ENCODE data around the gene STK26. TPM values are rescaled to one million over a fixed set of nuclear protein-coding genes. Genes with fewer than 3 reads are reported as not detected.
A peak's percentile ranks its signal among the peaks of the same experiment; 100 is the strongest.
"Not testable (repeated sequence)": the region's sequence is repeated elsewhere in the genome, so short reads cannot be mapped to it uniquely, and the experiment has no call there.

Gene STK26
- 8.4 TPM for total RNA-seq

GRCh38 chrX:132022967-132023895, at the start of gene STK26:
Gene STK26 (plus strand): TSS chrX:132023302. CDS start chrX:132023618, 316 bp downstream.
- DNase-seq (ENCODE audit: low spot score), result peak; percentile 52

GRCh38 chrX:131975851-131976250, 47.3 kb upstream of the STK26 start:
- no peak for DNase-seq (ENCODE audit: low spot score)

DNA sequence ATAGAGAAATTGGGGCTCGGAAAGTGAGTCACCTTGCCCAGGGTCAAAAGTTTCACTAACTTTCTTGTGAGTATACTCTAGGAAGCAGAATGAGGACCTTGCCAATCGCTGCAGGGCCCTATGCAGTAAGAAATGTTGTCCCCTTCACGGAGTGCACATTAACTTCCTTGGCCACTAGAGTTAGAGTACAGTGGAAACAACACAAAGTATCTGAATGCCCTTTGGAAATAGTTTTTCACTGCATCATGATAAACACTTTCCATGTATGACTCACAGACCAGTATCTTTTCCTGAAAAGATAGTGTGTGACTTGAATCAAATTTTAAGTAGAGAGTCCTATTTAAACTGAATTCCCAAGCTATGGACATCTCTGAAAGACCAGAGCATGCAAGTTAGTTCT, 45.5 kb upstream of the STK26 start:
- no peak for DNase-seq (ENCODE audit: low spot score)

- DNase-seq (ENCODE audit: low spot score), result no peak
Observed at GRCh38 chrX:131979116-131979515, 44.0 kb upstream of the STK26 start.

- no peak for DNase-seq (ENCODE audit: low spot score)
Observed at GRCh38 chrX:131985526-131986049, 37.5 kb upstream of the STK26 start.

- no peak for DNase-seq (ENCODE audit: low spot score)
Observed at GRCh38 chrX:131987252-131987651, 35.9 kb upstream of the STK26 start.

DNA sequence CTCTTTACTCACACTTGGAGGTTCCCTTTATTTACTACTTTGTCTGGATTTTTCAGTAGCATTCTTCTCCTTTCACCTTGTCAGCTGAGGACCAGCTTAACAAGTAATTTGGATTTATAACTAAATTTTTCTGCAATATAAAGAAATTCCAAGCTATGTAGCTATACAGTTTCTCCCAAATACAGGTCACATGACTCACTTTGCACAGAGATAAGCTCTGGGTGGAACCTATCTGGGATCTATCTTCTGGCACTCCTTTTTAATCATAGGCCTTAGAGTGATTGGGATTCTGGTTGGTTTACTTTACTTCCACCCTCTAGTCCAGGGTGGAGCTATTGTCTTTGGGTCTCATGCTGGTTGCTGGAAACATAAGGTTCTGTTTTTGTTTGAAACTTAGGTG, 34.9 kb upstream of the STK26 start:
- DNase-seq (ENCODE audit: low spot score), result no peak

- DNase-seq (ENCODE audit: low spot score), result no peak
Observed at GRCh38 chrX:132001127-132001526, 22.0 kb upstream of the STK26 start.

DNA sequence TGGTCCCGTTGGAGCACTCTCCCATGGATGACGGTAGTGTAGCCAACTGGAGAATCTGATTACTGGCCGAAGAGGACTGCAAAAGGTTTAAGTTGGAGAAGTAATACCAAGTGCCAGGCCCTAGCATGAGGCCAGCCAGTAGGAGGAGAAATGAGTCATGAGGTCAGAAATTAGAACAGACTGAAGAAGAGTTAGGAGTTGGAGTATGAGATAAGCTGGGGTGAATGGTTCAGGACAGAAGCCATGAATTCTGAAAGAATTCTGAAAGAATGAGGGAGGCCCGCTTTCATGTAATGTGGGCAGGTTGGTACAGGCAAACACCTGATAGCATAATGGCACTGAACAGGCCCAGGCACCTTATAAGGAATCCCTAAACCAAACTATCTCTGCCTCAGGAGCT, 18.4 kb upstream of the STK26 start:
- DNase-seq (ENCODE audit: low spot score), result no peak

DNA sequence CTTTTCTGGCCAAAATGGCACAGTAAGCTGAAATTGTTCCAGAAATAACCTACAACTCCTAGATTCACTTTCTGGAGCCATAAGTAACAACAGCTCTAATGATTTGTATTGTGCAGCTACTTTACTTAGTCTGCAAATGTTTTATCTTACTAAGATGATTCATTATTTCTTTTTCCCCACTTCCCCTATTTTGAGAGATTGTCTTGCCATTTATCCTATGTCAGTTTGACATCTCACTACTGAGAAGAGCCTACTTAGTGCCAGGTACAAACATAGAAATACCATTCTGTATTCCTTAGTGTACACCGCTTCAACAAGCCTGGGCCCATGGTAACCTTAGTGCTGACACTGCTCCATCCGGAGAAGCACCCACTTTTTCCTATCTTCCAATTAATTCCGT, 13.8 kb upstream of the STK26 start:
- DNase-seq (ENCODE audit: low spot score), result no peak

DNA sequence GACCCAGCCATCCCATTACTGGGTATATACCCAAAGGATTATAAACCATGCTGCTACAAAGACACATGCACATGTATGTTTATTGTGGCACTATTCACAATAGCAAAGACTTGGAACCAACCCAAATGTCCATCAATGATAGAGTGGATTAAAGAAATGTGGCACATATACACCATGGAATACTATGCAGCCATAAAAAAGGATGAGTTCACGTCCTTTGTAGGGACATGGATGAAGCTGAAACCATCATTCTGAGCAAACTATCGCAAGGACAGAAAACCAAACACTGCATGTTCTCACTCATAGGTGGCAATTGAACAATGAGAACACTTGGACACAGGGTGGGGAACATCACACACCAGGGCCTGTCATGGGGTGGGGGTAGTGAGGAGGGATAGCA, 12.9 kb upstream of the STK26 start:
- DNase-seq (ENCODE audit: low spot score), result not testable (repeated sequence)

- DNase-seq (ENCODE audit: low spot score), result no peak
Observed at GRCh38 chrX:132015875-132016274, 7.2 kb upstream of the STK26 start.

- DNase-seq (ENCODE audit: low spot score), result no peak
Observed at GRCh38 chrX:132016628-132017430, 6.3 kb upstream of the STK26 start.

DNA sequence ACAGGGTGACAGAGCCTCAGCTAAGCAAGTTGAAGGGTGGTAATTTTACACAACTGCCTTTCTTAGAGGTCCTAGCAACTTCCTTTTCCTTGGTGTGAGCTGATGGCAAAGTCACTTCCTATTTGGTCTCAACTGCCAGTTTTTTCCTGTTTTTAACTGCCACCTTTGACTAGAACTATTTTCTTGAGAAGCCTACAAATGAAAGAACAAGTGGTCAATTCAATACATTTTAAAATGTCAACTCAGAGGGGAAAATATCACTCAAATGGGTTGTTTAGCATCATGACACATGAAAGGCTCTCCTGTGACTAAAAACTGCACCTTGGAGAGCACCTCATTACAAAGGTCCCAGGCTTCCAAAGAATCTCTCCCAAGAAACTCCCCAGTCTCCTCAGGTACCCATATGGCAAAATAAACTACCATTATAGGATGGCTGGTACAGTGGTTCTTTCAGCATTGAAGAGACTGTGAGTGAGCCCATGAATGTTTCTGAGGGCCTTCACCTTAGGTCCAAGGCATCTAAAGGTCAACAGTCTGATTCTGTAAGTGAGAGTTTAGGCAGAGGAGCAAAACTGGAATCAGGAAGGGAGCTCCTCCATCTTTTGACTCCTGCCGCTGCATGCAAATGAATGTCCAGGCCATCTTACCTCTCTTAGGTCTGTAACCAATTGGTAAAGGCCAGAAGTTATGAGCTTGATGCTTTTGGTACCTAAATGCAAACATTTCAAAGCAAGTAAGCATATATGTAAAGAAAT, 5.5 kb upstream of the STK26 start:
- DNase-seq (ENCODE audit: low spot score), result no peak

- DNase-seq (ENCODE audit: low spot score), result no peak
Observed at GRCh38 chrX:132022198-132022966, 720 bp upstream of the STK26 start.

DNA sequence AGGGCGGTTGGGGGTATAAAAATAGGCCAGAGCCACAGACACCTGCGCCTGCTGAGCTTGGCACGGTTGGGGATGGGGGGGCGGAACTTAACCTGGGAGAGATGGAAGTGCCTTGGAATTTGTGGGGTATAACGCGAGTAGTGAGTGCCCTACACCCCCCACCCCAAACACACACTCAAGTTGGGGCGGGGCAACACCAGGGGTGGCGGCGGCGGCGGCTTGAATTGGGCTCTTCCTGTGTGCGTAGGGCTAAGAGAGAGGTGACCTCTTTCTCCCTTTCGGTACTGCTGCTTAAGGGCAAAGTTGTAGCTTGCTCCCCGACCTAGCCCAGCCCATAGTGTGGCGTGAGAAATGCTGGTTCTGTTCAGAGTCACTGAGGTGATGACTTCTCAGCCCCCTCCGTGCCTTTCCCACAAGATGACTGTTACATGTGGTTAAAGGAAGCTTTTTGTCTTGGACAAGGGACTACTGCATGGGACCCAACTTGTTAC, 839 bp downstream of the STK26 start:
- DNase-seq (ENCODE audit: low spot score), result no peak

DNA sequence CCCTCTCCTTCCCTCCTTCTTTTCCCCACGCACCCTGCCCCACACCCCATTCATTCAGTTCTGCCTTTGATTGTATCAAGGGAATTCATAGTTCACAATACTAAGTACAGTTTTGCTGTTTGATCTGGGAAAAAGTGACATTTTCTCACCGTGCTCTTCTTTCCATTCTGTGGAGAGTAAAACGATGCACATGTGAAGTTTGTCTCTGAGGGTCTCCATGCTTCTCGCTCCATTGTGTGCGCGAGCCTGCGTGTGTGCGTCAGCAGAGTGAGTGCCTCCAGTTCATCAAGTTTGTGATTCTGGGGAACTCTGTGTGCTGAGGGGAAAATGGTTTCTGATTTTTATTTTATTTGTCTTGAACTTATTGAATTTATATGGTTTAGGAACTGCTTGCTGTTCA, 1.9 kb downstream of the STK26 start:
- no peak for DNase-seq (ENCODE audit: low spot score)

GRCh38 chrX:132030264-132030663, 7.2 kb downstream of the STK26 start:
- no peak for DNase-seq (ENCODE audit: low spot score)

- DNase-seq (ENCODE audit: low spot score), result no peak
Observed at GRCh38 chrX:132031867-132032266, 8.8 kb downstream of the STK26 start.

DNA sequence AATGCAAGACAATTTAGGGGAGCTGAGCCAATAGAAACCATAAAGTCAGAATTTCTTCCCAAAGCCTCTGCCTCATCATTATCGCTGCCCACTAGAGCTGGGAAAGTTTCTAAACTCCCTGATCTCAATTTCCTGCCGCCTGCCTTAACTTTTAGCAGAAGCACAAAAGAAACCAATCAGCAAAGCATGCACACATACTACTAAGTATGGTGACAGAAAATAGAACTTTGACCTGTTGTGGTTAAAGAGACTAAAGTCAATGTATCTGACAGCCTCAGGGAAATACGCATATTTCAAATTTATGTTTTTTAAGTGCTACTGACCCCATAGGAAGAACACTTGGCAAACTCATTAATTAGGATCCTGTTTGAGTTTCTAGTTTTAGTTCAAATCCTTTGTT, 10.1 kb downstream of the STK26 start:
- no peak for DNase-seq (ENCODE audit: low spot score)

DNA sequence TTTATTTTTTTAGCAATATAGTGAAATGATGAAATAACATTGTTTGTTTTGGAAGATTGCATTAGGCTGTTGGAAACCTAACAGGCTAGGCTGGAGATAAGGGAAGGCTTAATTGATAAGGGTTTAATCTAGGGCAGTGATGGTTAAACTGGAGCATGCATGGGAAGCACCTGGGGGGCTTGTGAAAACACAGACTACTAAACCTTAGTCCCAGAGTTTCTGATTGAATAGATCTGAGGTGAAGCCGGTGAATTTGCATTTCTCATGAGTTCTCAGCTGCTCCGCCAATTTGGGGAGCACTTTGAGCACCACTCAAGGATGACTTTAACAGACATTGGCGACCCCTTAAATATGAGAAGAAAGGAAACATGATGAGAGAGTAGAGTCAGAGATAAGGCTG, 11.5 kb downstream of the STK26 start:
- no peak for DNase-seq (ENCODE audit: low spot score)

All from mucosa of gallbladder (tissue), 1 donor.